CD14-positive monocyte (primary cell): Measurements from ENCODE around the gene HP1BP3. TPM values are rescaled to one million over a fixed set of nuclear protein-coding genes. Genes with fewer than 3 reads are reported as not detected.

ENCODE experiments used
- DNase-seq, 3 donors: peaks; one replicate each; pipeline ENCODE4 v3.0.0-alpha.2; 2011 to 2022
- H2AFZ ChIP-seq: 2 replicates; pipeline ENCODE4 v1.6.0; 2012; ENCODE audit warnings: mild to moderate bottlenecking, low read depth, low read length, inconsistent platforms; ENCODE audit not compliant: insufficient read depth, poor library complexity, severe bottlenecking
- H3K27ac ChIP-seq, 2 donors: 1 replicate in 1 of 2; 2 replicates in 1 of 2; pipeline ENCODE4 v1.5.1; 2012 to 2013; ENCODE audit warnings: low read length in 2 of 2, control low read depth in 1 of 2, inconsistent platforms in 1 of 2, low read depth in 1 of 2, mild to moderate bottlenecking in 1 of 2
- H3K27me3 ChIP-seq, 2 donors: one replicate each; pipeline versions ENCODE4 v1.6.0 to v1.6.1; 2011 to 2013; ENCODE audit warnings: low read length in 2 of 2; ENCODE audit not compliant: control insufficient read depth in 2 of 2, insufficient read depth in 2 of 2
- H3K36me3 ChIP-seq, 2 donors: replicated peaks in 1 of 2; 1 replicate in 1 of 2; 2 replicates in 1 of 2; pipeline versions ENCODE4 v1.5.1 to v1.6.1; 2012 to 2013; ENCODE audit warnings: low read length in 2 of 2, control low read depth in 1 of 2, inconsistent platforms in 1 of 2, mild to moderate bottlenecking in 1 of 2; ENCODE audit not compliant: insufficient read depth in 2 of 2, control insufficient read depth in 1 of 2
- H3K4me1 ChIP-seq, 2 donors: 1 replicate in 1 of 2; 2 replicates in 1 of 2; pipeline versions ENCODE4 v1.5.1 to v1.6.1; 2012 to 2013; ENCODE audit warnings: low read length in 2 of 2, control low read depth in 1 of 2, inconsistent platforms in 1 of 2, mild to moderate bottlenecking in 1 of 2, moderate library complexity in 1 of 2; ENCODE audit not compliant: insufficient read depth in 2 of 2, control insufficient read depth in 1 of 2
- H3K4me2 ChIP-seq: replicated peaks from 2 replicates; pipeline ENCODE3; 2012; ENCODE audit warnings: low read length, moderate library complexity, mild to moderate bottlenecking; ENCODE audit not compliant: poor library complexity, severe bottlenecking; ENCODE audit errors: extremely low read depth
- H3K4me3 ChIP-seq, 3 experiments: fragments of 200-600 bp in 1 of 3; sonication (generic) in 1 of 3; replicated peaks in 1 of 3; 1 replicate in 2 of 3; 2 replicates in 1 of 3; pipeline ENCODE4 v1.5.1; 2011 to 2013; ENCODE audit warnings: low read length in 3 of 3, mild to moderate bottlenecking in 3 of 3, control low read depth in 2 of 3, low read depth in 2 of 3, inconsistent platforms in 1 of 3, moderate library complexity in 1 of 3
- H3K79me2 ChIP-seq: 2 replicates; pipeline ENCODE4 v1.6.0; 2012; ENCODE audit warnings: mild to moderate bottlenecking, control low read depth, inconsistent platforms, low read length, moderate library complexity; ENCODE audit not compliant: insufficient read depth
- H3K9ac ChIP-seq: 2 replicates; pipeline ENCODE4 v1.6.0; 2017; ENCODE audit warnings: low read length, mild to moderate bottlenecking; ENCODE audit not compliant: insufficient read depth, poor library complexity, severe bottlenecking
- H3K9me3 ChIP-seq, 2 donors: replicated peaks in 1 of 2; 1 replicate in 1 of 2; 2 replicates in 1 of 2; pipeline versions ENCODE4 v1.5.1 to v1.6.1; 2012 to 2013; ENCODE audit warnings: low read length in 2 of 2, control low read depth in 1 of 2; ENCODE audit not compliant: control insufficient read depth in 1 of 2, insufficient read depth in 1 of 2
- H4K20me1 ChIP-seq: 2 replicates; pipeline ENCODE4 v1.6.0; 2012; ENCODE audit warnings: mild to moderate bottlenecking, low read length, control low read depth, moderate library complexity; ENCODE audit not compliant: insufficient read depth
- H3K27ac Mint-ChIP-seq, 7 donors: one replicate each; pipeline ENCODE4 v1.8.0; 2020; ENCODE audit warnings: mild to moderate bottlenecking in 7 of 7, mixed read lengths in 7 of 7, moderate library complexity in 6 of 7, inconsistent platforms in 2 of 7
- H3K27me3 Mint-ChIP-seq, 3 donors: one replicate each; pipeline ENCODE4 v1.8.0; 2021 to 2022; ENCODE audit warnings: low read depth in 3 of 3, mild to moderate bottlenecking in 3 of 3, mixed read lengths in 3 of 3, moderate library complexity in 3 of 3, inconsistent platforms in 1 of 3
- H3K36me3 Mint-ChIP-seq, 2 donors: one replicate each; pipeline ENCODE4 v1.8.0; 2020; ENCODE audit warnings: mixed read lengths in 2 of 2, inconsistent platforms in 1 of 2, mild to moderate bottlenecking in 1 of 2
- H3K4me1 Mint-ChIP-seq: one replicate; pipeline ENCODE4 v1.8.0; 2020; ENCODE audit warnings: mild to moderate bottlenecking, mixed read lengths
- H3K4me3 Mint-ChIP-seq, 2 donors: one replicate each; pipeline ENCODE4 v1.8.0; 2020; ENCODE audit warnings: mild to moderate bottlenecking in 2 of 2, mixed read lengths in 2 of 2, moderate library complexity in 1 of 2
- H3K9me3 Mint-ChIP-seq, 7 donors: one replicate each; pipeline ENCODE4 v1.8.0; 2020 to 2022; ENCODE audit warnings: mixed read lengths in 7 of 7, mild to moderate bottlenecking in 6 of 7, moderate library complexity in 6 of 7, inconsistent platforms in 2 of 7
- WGBS: methylation state at CpG from one replicate; pipeline ENCODE4 v1.1.5; 2013; ENCODE audit warnings: missing lambda C conversion rate; ENCODE audit not compliant: insufficient coverage; 5-methylcytosine and 5-hydroxymethylcytosine counted together
- intact Hi-C, 2 donors: fragments of 100-400 bp; cut with micrococcal nuclease; formaldehyde crosslinking; loops; one replicate each; pipeline versions ENCODE4 v1.15.0 to v1.15.1; 2023
- polyA plus RNA-seq, 3 donors: library from polyadenylated mRNA; depleted of rRNA in 1 of 3; unstranded in 2 of 3; stranded (reverse) in 1 of 3; fragments of 300-500 nt in 2 of 3; fragments of >200 nt in 1 of 3; fragmentation: Illumina TruSeq in 2 of 3; gene quantifications; 1 replicate in 2 of 3; 2 replicates in 1 of 3; pipeline ENCODE4 v1.2.3, GENCODE V29; 2012 to 2021
- TF ChIP-seq, protein P1 (sequence below): fragments of 200-600 bp; IDR thresholded peaks from one replicate; pipeline ENCODE4 v1.8.0; 2022; ENCODE audit warnings: antibody characterized with exemption, mild to moderate bottlenecking

Gene HP1BP3
- polyA plus RNA-seq, 3 donors, result 121 to 137 (median 135) TPM

- no peak overlapping the region for H3K4me3 Mint-ChIP-seq
- no peaks in the 10 kb centered on the region for H3K79me2 ChIP-seq
- no peaks in the 10 kb centered on the region for H4K20me1 ChIP-seq
- H3K9me3 Mint-ChIP-seq, result peaks cover 0 to 2% (median 0%) of the 10 kb centered on the region in 7 donors
- no peak overlapping the region for H2AFZ ChIP-seq
- H3K4me3 ChIP-seq, result no peak overlapping the region
- no peak overlapping the region for H3K27ac ChIP-seq
- H3K9ac ChIP-seq, result no peak overlapping the region
- peaks cover 8 to 11% (median 10%) of the 10 kb centered on the region in 3 donors for H3K27me3 Mint-ChIP-seq
- H3K4me1 ChIP-seq, result no peaks in the 10 kb centered on the region
- no peak overlapping the region for H3K4me2 ChIP-seq
- TF ChIP-seq, protein P1, sequence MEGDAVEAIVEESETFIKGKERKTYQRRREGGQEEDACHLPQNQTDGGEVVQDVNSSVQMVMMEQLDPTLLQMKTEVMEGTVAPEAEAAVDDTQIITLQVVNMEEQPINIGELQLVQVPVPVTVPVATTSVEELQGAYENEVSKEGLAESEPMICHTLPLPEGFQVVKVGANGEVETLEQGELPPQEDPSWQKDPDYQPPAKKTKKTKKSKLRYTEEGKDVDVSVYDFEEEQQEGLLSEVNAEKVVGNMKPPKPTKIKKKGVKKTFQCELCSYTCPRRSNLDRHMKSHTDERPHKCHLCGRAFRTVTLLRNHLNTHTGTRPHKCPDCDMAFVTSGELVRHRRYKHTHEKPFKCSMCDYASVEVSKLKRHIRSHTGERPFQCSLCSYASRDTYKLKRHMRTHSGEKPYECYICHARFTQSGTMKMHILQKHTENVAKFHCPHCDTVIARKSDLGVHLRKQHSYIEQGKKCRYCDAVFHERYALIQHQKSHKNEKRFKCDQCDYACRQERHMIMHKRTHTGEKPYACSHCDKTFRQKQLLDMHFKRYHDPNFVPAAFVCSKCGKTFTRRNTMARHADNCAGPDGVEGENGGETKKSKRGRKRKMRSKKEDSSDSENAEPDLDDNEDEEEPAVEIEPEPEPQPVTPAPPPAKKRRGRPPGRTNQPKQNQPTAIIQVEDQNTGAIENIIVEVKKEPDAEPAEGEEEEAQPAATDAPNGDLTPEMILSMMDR, result no peak
- 96% methylated on average over 41 of the region's 41 CpGs for WGBS
- H3K27me3 ChIP-seq, result no peaks in the 10 kb centered on the region
- no peak for DNase-seq
- H3K4me1 Mint-ChIP-seq, result no peaks in the 10 kb centered on the region
- H3K36me3 Mint-ChIP-seq, result no peaks in the 10 kb centered on the region
- no peaks in the 10 kb centered on the region for H3K36me3 ChIP-seq
- no peaks in the 10 kb centered on the region for H3K9me3 ChIP-seq
- no peak overlapping the region for H3K27ac Mint-ChIP-seq
- intact Hi-C loops, result no loop called here
Observed at GRCh38 chr1:20704390-20705202, 82.5 kb downstream of the HP1BP3 start.

GRCh38 chr1:20703124-20703756 is 83.9 kb downstream of the HP1BP3 start:
- intact Hi-C loops, result no loop called here
- H3K4me2 ChIP-seq, result no peak overlapping the region
- DNase-seq, result no peak
- 97% methylated on average over 4 of the region's 4 CpGs for WGBS
- H2AFZ ChIP-seq, result no peak overlapping the region
- H3K36me3 ChIP-seq, result no peaks in the 10 kb centered on the region
- Mint-ChIP-seq H3K9me3 (peaks cover 0 to 2% (median 0%) of the 10 kb centered on the region in 7 donors), H3K27ac (no peak overlapping the region), H3K4me3 (no peak overlapping the region), H3K4me1 (no peaks in the 10 kb centered on the region), H3K36me3 (no peaks in the 10 kb centered on the region), H3K27me3 (peaks cover 5 to 11% (median 8%) of the 10 kb centered on the region in 3 donors)
- H4K20me1 ChIP-seq, result no peaks in the 10 kb centered on the region
- H3K9me3 ChIP-seq, result no peaks in the 10 kb centered on the region
- H3K4me3 ChIP-seq, result no peak overlapping the region
- H3K79me2 ChIP-seq, result no peaks in the 10 kb centered on the region
- no peaks in the 10 kb centered on the region for H3K4me1 ChIP-seq
- no peaks in the 10 kb centered on the region for H3K27me3 ChIP-seq
- TF ChIP-seq, protein P1, result no peak
- no peak overlapping the region for H3K9ac ChIP-seq
- no peak overlapping the region for H3K27ac ChIP-seq
